Choroid plexus epithelial cell (primary cell): ENCODE data around the gene SRRM2.

ENCODE experiments used
- DNase-seq: peaks from one replicate; pipeline ENCODE4 v3.0.0-alpha.2; 2010; ENCODE audit warnings: low read depth
- H3K4me3 ChIP-seq: 2 replicates; pipeline ENCODE4 v1.5.1; 2011; ENCODE audit warnings: low read depth, mild to moderate bottlenecking, control low read depth, low read length, moderate library complexity
- TF ChIP-seq, protein P1 (sequence below): conservative IDR thresholded peaks from 2 replicates; pipeline ENCODE4 v1.5.1; 2011; ENCODE audit warnings: low read depth, mild to moderate bottlenecking, control low read depth, inconsistent platforms, low read length, moderate library complexity

SRRM2 gene

DNA sequence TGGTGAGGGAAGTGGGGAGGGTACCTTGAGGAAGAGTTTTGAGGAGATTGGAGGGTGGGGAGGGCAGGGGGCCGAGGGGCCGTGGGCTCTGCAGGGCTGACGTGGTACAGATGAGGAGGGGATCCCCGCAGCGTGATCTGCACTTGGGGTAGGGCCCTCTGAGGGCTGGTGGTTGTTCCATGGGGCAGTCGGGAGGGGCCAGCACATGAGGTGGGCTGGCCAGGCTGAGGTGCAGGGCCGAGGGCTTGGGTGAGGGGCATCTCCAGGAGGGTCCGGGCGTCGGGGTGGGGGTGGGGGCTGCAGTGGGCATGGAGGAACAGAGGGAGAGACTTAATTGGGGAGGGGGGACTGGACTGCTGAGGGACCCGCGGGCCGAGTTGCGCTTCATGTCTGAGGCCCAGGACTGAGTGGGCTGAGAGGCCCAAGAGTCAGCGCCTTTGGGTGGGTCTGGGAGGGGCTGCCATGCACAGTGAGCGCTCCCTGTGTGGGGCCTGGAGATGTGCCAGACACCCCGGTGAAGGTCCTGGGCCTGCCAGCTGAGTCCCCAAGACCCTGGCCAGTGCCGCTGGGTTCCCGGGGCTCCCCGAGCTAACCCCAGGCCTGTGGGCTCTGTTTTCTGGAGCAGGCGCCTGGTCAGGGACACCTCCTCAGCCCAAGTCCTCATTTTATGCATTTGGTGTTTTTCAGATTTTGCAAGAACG is 45.7 kb upstream of the SRRM2 start:
- H3K4me3 ChIP-seq = no peak overlapping the region
- no peak for DNase-seq
- TF ChIP-seq, protein P1, sequence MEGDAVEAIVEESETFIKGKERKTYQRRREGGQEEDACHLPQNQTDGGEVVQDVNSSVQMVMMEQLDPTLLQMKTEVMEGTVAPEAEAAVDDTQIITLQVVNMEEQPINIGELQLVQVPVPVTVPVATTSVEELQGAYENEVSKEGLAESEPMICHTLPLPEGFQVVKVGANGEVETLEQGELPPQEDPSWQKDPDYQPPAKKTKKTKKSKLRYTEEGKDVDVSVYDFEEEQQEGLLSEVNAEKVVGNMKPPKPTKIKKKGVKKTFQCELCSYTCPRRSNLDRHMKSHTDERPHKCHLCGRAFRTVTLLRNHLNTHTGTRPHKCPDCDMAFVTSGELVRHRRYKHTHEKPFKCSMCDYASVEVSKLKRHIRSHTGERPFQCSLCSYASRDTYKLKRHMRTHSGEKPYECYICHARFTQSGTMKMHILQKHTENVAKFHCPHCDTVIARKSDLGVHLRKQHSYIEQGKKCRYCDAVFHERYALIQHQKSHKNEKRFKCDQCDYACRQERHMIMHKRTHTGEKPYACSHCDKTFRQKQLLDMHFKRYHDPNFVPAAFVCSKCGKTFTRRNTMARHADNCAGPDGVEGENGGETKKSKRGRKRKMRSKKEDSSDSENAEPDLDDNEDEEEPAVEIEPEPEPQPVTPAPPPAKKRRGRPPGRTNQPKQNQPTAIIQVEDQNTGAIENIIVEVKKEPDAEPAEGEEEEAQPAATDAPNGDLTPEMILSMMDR = no peak

DNA sequence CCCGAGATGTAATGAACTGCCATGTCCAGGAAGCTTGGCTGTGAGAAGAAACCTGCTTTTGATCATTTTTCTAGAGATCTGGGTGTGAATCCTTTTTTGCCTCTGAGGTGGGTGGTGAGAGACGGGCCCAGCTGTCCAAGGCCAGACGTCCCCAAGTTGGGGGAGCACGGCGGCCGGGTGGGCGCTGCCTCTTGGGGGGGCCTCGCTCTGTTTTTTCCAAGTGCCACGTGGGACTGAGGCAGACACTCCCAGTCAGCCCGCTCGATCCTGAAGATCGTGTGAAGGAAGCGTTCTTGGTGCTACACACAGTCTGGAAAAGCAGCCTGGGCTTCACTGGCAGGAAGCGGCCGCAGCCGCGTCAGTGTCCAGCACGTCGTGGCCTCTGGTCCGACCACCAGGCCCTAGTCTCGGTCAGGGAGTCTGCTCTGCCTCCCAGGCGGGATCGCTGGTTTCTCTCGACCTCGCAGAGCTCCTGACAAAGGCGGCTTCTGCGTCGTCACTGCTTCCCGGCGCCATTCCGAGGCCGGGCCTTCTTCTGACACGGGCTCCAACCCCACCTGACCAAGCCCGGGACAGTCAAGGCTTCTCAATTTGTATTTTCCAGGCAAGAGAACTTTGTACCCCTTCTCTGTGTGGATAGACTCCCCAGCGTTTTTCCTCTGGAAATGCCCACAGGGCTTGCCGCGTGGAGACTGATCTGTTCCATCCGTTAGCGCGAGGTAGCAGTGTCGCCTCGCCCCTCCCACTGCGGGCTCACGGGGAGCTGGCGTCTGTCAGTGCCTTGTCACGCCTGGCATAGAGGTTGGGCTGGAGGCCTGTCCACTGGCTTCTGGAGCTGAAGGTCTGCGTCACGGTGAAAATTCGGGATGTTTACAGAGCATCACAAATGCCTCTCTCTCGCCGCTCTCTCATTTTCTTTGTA is 44.8 kb upstream of the SRRM2 start:
- no peak for DNase-seq
- no peak overlapping the region for H3K4me3 ChIP-seq
- TF ChIP-seq, protein P1 = no peak

DNA sequence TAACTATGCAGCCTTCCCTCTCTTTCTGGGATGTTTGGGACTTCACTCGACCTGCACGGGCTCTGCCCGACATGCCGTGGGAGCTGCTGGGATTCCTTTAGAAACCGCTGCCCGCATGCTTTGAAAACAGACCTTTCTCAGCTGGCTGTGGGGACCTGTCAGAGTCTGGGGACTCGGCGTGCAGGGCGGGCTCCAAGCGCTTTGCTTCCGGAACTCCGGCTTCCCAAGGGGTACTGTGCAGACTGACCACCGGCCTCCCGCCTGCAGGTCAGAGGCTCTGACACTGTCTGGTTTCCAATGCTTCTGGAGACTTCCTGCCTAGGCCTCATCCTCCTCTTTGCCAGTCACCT is 44.2 kb upstream of the SRRM2 start:
- TF ChIP-seq, protein P1 = no peak
- no peak overlapping the region for H3K4me3 ChIP-seq
- DNase-seq = no peak

DNA sequence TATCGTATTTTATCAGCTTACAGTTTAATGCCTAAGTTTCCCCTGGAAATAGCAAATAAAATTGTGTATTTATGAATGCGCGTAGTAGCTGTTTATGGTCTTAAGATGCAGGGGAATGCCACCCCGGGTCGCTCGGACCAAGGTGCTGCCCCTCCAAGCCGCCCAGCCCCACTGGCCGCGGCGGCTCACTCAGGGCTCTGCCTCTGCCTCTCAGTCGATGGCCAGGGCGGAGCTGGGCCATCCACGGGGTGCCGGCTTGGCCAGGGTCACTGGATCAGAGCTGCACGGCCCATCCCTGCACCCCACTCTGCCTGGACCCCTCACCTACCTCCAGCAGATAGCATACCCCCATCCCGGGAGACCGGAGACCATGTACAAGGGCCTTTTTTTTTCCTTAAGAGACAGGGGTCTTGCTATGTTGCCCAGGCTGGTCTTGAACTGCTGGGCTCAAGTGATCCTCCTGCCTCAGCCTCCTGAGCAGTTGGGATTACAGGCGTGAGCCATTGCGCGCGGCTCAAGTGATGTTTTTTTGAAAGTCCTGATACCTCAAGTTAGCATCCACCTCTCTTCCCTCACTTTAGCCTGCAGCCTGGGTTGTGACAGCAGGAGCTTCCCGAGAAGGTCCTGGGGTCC is 43.4 kb upstream of the SRRM2 start:
- H3K4me3 ChIP-seq = no peak overlapping the region
- TF ChIP-seq, protein P1 = no peak
- no peak for DNase-seq

DNA sequence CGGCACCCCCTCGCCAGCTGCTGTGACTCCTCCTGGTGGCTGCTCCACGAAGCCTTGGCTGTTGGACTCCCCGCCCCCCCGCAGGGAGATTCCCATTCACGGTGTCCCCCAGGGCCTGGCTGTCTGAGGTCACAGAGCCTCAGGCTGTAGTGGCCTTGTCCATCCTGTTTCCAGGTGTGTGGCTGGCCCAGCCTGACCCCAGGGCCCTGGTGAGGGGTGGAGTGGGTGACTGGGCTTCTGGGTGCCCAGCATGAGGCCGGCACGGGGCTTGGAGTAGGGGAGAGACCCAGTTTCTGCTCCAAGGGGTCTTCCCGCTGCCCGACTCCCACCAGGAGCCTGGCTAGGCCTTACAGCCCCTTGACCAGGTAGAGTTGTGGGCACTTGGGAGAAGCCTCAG is 42.9 kb upstream of the SRRM2 start:
- no peak for DNase-seq
- H3K4me3 ChIP-seq = no peak overlapping the region

DNA sequence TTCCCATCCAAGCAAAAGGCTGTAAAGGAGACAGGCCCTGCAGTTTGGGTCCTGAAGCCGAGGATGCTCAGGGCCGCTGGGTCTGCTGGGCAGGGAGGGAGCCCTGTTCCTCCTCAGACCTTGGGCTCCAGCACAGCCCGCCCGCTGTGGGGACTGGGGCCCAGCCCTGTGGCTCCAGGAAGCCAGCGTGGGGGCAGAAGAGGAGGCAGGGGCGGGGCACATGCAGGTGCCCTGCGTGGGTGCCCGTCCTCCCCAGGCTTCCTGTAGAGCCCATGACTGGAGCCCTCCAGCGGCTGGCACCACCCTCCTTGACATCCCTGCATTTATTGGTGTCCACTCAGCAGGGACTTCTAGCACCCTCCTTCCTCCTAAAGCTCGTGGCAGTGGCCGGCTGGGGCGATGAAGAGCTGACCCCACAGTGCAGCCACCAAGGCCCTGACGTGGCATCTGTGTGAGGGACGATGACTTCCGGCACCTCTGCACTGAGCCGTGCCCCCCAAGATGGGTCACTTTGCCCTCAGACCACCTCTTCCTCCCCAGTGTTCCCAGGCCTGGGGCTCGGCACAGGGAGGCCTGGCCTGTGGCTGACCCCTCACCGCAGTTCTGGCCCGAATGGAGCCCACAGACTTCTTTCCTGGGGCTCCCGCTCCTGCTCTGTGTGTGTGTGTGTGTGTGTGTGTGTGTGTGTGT is 42.3 kb upstream of the SRRM2 start:
- H3K4me3 ChIP-seq = no peak overlapping the region
- TF ChIP-seq, protein P1 = no peak
- DNase-seq = no peak

More for the DNA sequence above, 42.9 kb upstream of the SRRM2 start:
- TF ChIP-seq, protein P1 = no peak
